Frontal cortex (tissue), 4 donors: ENCODE data around the gene SUCO. TPM values are rescaled to one million over a fixed set of nuclear protein-coding genes. Genes with fewer than 3 reads are reported as not detected.

Experiments
- DNase-seq, 2 donors: peaks; one replicate each; pipeline ENCODE4 v3.0.0; 2012; ENCODE audit warnings: low spot score in 2 of 2
- FAIRE-seq: peaks from 2 replicates; lab custom pipeline; 2012; peaks lifted over from hg19 to GRCh38; lab: Jason Lieb, UNC
- total RNA-seq: library from RNA; depleted of rRNA; stranded (reverse); fragments of >200 nt; gene quantifications from one replicate; pipeline ENCODE4 v1.2.3, GENCODE V29; 2014
- donor health status: control.
- donor health status: control.
- donor health status: control.

The SUCO gene
- total RNA-seq, 1 donor from 2014 or later: 77.0 TPM

- FAIRE-seq: no peak
- DNase-seq: no peak
These were observed 17.5 kb upstream of the SUCO start for GRCh38 chr1:172515436-172515835.

- DNase-seq (no peak), FAIRE-seq (no peak)
These were observed 17.0 kb upstream of the SUCO start for GRCh38 chr1:172515927-172516326.

DNA sequence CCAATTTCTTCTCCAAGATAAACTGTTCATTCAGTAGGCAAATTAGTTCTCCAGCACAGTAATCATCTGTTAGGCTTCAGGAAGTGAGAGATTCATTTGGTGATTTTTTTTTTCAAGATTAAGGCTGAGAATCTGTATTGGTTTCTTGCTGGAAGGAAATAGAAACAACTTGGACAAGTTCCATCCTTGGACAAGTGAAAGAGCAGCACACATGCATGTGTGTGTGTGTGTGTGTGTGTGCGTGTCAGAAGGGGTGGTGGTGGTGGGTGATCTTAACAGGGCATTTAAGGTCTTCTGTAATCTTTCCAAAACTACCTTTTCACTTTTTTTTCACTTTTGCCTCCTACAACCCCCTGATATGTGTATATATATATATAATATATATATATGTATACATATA is 15.9 kb upstream of the SUCO start:
- DNase-seq (no peak), FAIRE-seq (no peak)

DNA sequence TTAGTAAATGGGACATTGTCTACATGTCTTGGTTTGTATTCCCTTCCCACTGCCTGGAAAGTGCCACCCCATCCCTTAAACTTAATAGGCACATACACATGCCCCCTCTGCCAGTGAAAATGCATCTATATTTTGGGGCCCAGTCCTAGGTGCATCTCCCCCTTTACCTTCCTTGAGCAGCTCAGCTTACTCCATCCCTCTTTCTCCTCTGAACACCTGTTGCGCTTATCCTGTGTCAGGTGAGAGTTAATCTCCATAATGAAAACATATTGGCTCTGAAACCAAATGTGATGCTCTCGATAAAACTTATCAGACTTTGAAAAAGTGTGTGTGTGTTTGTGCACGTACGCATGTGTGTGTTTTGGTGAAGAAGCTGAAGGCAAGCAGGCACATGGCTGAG is 15.4 kb upstream of the SUCO start:
- FAIRE-seq (no peak), DNase-seq (no peak)

DNA sequence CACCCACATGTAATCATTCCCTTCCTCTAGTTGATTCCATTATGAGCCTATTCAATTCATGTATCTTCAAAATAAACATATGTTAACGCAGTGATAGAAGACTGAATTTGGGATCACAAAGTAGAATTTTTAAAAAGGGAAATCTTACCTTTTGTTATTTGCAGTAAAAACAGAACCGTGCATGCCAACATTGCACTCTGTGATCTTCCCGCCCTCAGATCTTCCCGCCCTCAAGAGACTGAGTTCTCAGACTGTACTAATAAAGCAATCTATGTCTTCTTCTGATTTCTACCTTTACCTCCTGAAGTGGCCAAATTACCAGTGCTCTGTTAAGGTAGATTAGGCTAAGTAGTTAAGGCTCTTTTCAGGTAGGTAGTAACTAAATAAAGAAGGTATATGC is 3.6 kb upstream of the SUCO start:
- FAIRE-seq (no peak), DNase-seq (no peak)

GRCh38 chr1:172530000-172530399 is 3.0 kb upstream of the SUCO start:
- DNase-seq (no peak), FAIRE-seq (no peak)

- FAIRE-seq: no peak
- DNase-seq: no peak
These were observed 1.4 kb upstream of the SUCO start for GRCh38 chr1:172531412-172532182.

- FAIRE-seq (peak; percentile 75), DNase-seq (peak; percentile 79 to 83)
These were observed 709 bp upstream of the SUCO start for GRCh38 chr1:172532183-172532699.

DNA sequence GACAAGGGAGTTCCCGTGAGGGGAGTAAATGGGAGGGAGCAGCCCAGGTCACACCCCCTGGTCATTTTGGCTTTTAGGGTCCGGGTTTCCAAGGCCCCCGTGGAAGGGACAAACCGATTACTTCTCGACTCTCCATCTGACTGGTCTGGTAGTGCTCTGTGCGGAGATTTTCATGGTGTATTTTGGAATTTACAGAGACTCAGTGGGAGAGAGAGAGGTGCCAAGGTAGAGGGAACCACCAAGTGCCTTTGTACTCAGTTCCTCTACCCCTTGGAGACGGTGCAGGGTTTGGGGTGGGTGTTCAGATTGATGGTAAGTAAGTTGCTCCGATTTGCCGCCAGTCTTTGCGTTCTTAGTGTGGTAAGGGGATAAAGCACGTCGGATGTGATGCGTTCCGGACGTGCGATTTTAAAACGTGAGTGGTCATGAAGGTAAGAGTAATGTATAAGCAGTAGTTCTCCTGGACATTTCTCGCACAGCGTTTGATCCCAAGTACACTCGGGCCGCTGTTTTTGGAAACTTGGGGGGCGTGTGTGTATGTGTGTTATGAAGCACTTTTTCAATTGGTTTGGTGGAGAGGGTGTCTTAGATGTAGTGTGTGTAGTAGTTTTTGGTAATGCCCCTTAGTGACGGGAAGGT is 682 bp downstream of the SUCO start:
- FAIRE-seq (no peak), DNase-seq (no peak)

DNA sequence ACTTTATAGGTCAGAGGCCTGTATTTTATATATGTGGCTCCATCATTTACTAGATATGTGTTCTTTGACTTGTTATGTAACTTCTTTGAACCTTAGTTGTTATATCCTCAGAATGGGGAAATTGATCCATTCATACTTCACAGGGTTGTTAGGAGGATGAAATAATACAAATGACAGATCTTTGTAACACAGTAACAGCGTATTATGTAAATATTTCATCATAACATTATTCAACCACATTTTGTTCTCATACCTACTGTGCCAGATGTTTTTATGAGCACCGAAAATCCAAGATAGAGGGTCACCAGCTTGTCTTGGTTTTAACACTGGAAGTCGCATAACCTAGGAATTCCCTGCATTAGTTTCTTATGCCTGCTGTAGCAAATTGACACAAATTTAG is 3.3 kb downstream of the SUCO start:
- no peak for FAIRE-seq

DNA sequence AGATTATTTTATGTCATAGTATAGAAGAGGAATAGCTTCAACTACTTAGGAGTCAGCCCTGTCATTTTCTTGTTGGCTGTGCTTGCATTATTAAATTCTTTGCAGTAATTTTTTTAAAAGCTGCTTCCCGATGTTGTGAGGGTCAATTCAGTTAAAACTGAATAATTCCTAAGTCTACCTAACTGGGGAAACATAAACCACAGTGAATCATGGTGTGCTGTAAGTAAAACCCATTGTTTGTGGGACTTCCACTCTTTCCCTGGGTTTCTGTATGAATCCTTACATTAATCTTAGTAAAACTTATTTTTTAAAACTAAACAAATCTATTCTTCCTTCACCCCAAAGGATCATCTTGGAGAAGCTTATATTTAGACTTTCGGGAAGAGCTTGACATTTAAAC is 4.4 kb downstream of the SUCO start:
- DNase-seq (no peak), FAIRE-seq (no peak)

More for the DNA sequence above, 3.3 kb downstream of the SUCO start:
- no peak for DNase-seq

DNA sequence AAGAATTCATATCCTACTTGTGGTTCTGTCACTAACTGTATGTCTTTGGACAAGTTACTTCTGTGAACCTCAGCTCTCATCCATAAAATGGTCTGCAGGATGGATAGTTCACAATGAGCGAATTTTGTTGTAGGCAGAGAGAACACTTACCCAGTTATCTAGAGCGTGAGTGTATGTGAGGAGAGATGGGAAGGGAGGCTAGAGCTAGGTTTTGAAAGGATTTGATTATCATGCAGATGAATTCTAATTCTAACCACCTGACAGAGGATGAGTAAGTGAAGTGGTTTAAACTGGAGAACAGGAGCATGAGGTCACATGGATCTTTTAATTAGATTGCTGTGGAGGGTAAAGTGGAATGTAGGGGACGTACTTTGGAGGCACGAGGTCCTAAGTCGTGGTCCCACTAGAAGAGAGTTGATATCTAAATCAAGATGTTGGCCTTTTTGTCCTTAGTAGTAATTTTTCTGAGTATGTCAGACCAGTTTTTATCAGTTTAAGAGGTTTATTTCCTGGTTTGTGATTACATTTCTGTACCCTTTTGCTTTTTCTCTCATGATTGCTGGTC is 5.0 kb downstream of the SUCO start:
- no peak for DNase-seq
- no peak for FAIRE-seq

DNA sequence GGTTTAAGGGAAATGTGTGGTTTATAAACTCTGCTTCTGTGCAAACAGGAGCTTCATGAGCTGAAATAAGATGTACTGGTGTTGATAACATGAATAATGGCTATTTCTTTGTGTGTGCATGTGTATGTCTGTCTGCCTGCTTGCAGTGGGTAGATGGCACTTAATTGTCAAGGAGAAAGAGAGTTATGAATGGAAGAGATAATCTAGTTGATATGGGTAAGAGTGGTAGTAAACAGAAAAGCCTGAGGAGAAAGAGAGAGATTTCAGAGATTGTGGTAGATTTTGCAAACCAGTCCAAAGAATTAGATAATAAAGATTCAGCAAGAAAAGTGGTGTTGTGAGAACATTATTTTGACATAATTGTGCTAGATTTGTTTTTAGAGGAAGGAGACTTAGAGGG is 7.7 kb downstream of the SUCO start:
- FAIRE-seq (no peak), DNase-seq (no peak)

GRCh38 chr1:172544481-172545104 is 11.6 kb downstream of the SUCO start:
- DNase-seq (no peak), FAIRE-seq (no peak)

DNA sequence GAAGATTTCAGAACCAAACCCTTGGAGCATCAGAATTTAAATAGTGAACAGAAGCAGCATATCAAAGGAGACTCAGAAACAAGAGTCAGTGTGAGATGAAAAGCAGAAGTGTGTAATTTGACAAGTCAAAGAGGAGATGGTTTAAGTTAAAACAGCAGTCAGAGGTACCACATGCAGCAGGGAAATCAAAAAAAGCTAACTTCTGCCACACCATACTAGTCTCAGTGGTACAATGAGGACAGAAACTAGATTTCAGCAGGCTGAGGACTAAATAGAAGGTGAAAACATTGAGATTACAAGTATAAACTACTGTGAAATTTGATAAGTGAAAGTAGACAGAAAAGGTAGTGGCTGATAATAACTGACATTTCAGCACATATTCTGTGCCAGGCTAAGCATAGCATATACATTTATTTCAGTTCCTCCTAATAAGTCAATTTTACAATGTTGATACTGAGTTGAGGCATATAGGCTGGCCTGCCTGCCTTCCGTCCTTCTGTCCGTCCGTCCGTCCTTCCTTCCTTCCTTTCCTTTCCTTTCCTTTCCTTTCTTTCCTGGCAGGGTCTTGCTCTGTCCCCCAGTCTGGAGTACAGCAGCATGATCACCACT is 12.6 kb downstream of the SUCO start:
- DNase-seq: no peak
- FAIRE-seq: no peak

GRCh38 chr1:172547071-172547470 is 14.1 kb downstream of the SUCO start:
- no peak for FAIRE-seq
- DNase-seq: no peak

DNA sequence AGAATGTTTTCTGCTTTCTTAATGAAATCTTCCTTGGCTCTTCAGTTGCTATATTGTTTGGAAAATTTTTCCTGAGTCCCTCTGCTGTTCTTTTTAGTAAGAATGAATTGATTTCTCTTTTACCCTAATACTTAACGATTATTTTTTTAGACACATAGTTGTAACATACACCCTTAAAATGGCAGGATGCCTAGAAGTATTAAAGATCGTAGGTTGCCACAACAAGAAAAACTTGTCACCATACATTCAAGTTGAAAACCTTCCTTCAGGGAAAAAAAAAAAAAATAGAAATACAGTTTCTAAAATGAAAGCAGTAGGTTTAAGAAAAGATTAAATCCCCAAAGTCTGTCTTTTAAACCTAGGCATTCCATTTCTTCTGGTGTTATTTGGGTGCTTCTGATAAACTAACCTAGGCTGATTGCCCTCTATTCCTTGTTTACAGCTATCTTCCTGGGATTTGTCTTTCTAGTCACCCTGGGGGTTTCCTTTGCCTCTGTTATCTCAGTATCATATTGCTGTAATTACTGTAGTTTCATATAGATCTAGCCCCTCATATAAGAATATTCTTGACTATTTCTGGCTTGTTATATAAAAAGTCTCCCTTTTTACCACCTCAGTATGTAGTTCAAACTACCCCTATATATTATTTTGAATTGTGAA is 16.8 kb downstream of the SUCO start:
- no peak for FAIRE-seq
- DNase-seq: no peak

DNA sequence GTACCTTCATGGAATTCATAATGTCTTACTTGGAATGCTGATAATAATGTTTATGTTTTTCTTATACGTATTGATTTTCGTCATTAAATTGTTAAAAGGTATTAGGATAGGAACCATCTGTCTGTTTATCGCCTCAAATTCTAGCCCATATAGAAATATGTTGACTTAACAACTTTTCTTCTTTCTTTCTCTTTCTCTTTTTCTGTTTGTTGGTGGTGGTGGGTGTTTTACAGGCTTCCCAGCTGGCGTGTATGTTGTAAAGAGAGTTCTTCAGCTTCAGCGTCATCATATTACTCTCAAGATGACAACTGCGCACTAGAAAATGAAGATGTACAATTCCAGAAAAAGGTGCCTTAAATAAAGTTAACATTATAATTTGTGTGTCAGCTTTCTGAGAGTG is 18.3 kb downstream of the SUCO start:
- no peak for FAIRE-seq

DNA sequence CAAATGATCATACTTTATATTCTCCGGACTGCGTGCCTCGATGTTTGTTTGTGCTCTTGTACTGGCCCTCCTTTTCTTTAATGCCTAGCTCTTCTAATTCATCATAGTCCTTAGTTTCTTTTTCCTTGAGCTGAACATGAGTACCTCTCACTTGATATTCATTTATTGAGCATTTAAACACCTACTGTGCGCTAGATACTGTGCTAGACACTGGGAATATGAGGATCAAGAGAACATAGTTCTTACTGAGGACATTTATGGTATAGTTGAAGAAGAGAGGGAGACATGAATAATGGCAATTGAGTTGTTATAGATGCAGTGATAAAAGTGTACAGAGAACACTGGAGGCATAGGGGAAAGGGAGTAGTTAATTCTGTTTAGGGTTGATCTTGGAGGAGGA is 22.0 kb downstream of the SUCO start:
- no peak for DNase-seq
- no peak for FAIRE-seq

More for the DNA sequence above, 18.3 kb downstream of the SUCO start:
- DNase-seq: no peak

GRCh38 chr1:172556461-172556860 is 23.5 kb downstream of the SUCO start:
- FAIRE-seq (no peak), DNase-seq (no peak)
